Calu3 (cell line): ENCODE data around the gene TP53I11. TPM values are rescaled to one million over a fixed set of nuclear protein-coding genes. Genes with fewer than 3 reads are reported as not detected.
A peak's percentile ranks its signal among the peaks of the same experiment; 100 is the strongest.

ENCODE experiments used
- BruUV-seq: library from RNA; stranded (reverse); fragments of 400-500 nt; replicated peaks from 2 replicates; lab custom pipeline; 2021; lab: Mats Ljungman, UMichigan
- CTCF ChIA-PET: fragments of 300-600 bp; sonication (Branson Sonifier 250); formaldehyde crosslinking; loops from one replicate; lab custom pipeline; 2022; ENCODE audit warnings: antibody characterized with exemption; lab: Charles Lee
- DNase-seq: peaks from one replicate; pipeline ENCODE4 v3.0.0; 2022
- H3K27ac Mint-ChIP-seq: one replicate; pipeline ENCODE4 v1.8.0; 2022; ENCODE audit warnings: mixed read lengths; ENCODE audit not compliant: unreplicated experiment
- H3K27me3 Mint-ChIP-seq: one replicate; pipeline ENCODE4 v1.8.0; 2022; ENCODE audit warnings: mixed read lengths; ENCODE audit not compliant: unreplicated experiment
- H3K36me3 Mint-ChIP-seq: one replicate; pipeline ENCODE4 v1.8.0; 2022; ENCODE audit warnings: mild to moderate bottlenecking, moderate library complexity, mixed read lengths; ENCODE audit not compliant: insufficient read depth, unreplicated experiment
- H3K4me1 Mint-ChIP-seq: one replicate; pipeline ENCODE4 v1.8.0; 2022; ENCODE audit warnings: mild to moderate bottlenecking, low read depth, mixed read lengths; ENCODE audit not compliant: unreplicated experiment
- H3K4me3 Mint-ChIP-seq: one replicate; pipeline ENCODE4 v1.8.0; 2022; ENCODE audit warnings: mild to moderate bottlenecking, low read depth, moderate library complexity, mixed read lengths; ENCODE audit not compliant: unreplicated experiment
- H3K9me3 Mint-ChIP-seq: one replicate; pipeline ENCODE4 v1.8.0; 2022; ENCODE audit warnings: low read depth, mixed read lengths; ENCODE audit not compliant: unreplicated experiment
- intact Hi-C: fragments of 100-400 bp; cut with micrococcal nuclease; formaldehyde crosslinking; loops from one replicate; pipeline ENCODE4 v1.10.0; 2022; ENCODE audit not compliant: unreplicated experiment
- total RNA-seq: library from RNA; stranded (reverse); gene quantifications from 2 replicates; pipeline ENCODE4 v1.2.3, GENCODE V29; 2022
- TF ChIP-seq, protein P1 (sequence below): fragments of 200-600 bp; IDR thresholded peaks from one replicate; pipeline ENCODE4 v1.8.0; 2022; ENCODE audit warnings: antibody characterized with exemption; ENCODE audit not compliant: unreplicated experiment

The TP53I11 gene
- total RNA-seq, 1 experiment from 2014 or later: 27.8 TPM

- BruUV-seq: TSS peak; percentile 11
- no peaks in the 10 kb centered on the region for H3K9me3 Mint-ChIP-seq
- H3K27me3 Mint-ChIP-seq: peaks cover 20% of the 10 kb centered on the region
- no peak overlapping the region for H3K27ac Mint-ChIP-seq
- CTCF ChIA-PET: interaction anchor here (0.6 kb wide), 1 partner anchor 113 kb away, joined by 7 read pairs; no protein-coding TSS in a partner anchor
- TF ChIP-seq, protein P1, sequence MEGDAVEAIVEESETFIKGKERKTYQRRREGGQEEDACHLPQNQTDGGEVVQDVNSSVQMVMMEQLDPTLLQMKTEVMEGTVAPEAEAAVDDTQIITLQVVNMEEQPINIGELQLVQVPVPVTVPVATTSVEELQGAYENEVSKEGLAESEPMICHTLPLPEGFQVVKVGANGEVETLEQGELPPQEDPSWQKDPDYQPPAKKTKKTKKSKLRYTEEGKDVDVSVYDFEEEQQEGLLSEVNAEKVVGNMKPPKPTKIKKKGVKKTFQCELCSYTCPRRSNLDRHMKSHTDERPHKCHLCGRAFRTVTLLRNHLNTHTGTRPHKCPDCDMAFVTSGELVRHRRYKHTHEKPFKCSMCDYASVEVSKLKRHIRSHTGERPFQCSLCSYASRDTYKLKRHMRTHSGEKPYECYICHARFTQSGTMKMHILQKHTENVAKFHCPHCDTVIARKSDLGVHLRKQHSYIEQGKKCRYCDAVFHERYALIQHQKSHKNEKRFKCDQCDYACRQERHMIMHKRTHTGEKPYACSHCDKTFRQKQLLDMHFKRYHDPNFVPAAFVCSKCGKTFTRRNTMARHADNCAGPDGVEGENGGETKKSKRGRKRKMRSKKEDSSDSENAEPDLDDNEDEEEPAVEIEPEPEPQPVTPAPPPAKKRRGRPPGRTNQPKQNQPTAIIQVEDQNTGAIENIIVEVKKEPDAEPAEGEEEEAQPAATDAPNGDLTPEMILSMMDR: no peak
- peak; percentile 27 for DNase-seq
- intact Hi-C loops: loop anchor here (10.0 kb wide), 1 partner anchor 95 kb away; no protein-coding TSS in a partner anchor
- peaks cover 11% of the 10 kb centered on the region for H3K36me3 Mint-ChIP-seq
- peak overlapping the region; percentile 67 for H3K4me3 Mint-ChIP-seq
- H3K4me1 Mint-ChIP-seq: peaks cover 10% of the 10 kb centered on the region
These were observed 555 bp downstream of the TP53I11 start for GRCh38 chr11:44950031-44950624.

DNA sequence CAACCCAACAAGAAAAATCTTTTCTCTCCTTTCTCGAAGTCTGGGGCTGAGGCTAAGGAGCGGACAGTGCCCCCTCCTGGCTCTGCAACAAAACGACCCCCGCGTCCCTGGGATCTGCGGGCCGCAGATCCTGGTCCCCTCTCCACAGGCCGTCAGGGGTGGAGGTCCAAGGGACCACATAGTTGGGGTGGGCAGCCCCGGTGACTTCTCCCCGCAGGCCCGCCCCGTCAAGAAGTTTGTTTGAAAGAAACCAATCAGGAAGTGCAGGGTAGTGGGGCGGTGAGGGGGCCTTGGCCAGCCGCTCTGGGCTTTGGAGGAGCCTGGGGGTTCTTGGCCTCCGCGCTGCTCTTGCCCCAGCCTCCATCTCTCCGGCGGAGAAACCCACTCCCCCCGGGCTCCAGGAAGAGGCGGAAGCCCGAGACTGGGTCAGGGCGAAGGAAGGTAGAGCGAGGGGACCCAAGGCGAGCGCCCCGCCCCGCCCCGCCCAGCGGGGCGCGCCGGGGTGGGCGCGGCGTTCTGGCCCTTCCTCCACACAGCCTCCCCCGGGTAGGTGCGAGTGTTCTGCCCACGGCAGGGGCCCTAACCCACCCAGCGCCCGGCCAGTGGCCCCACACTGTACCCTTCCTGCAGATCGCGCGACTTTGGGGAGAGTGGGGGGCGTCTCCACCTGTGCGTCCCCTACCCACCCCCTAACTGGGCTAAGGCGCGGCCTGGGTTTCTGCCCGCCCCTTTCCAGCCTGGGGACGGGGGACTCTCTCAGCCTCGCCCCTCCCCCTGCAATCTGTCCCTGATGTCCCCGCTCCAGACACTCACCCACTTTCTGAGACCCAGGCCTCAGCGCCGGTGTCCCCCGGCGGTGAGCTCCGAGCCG is 1.3 kb downstream of the TP53I11 start:
- no peak for DNase-seq
- Mint-ChIP-seq H3K4me1 (peaks cover 2% of the 10 kb centered on the region), H3K4me3 (peak overlapping the region; percentile 67), H3K27me3 (peaks cover 20% of the 10 kb centered on the region), H3K36me3 (peaks cover 11% of the 10 kb centered on the region), H3K9me3 (no peaks in the 10 kb centered on the region), H3K27ac (no peak overlapping the region)
- TF ChIP-seq, protein P1: peak; percentile 29
- no TSS peak for BruUV-seq
- CTCF ChIA-PET: interaction anchor here (0.6 kb wide), 1 partner anchor 113 kb away, joined by 7 read pairs; no protein-coding TSS in a partner anchor
- intact Hi-C loops: loop anchor here (10.0 kb wide), 1 partner anchor 95 kb away; no protein-coding TSS in a partner anchor

DNA sequence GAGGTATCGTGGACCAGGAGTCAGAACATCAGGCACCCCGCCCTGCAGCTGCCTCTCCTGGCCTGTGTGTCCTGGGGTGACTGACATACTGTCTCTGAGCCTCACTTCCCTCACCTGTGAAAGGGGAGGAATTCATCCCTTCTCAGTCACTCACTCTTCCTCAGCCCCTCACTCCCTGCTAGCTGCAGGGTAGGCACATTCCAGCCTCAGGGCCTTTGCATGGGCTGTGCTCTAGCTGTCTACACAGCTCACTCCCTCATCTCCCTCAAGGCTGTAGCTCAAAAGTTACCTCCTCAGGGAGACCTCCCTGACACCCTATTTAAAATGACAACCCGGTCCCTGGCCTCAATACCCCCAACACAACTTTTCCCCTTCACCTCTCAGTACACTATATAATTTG is 2.5 kb downstream of the TP53I11 start:
- CTCF ChIA-PET: interaction anchor here (1.2 to 1.4 kb wide), 2 partner anchors 31 to 157 kb away, joined by 3 to 4 read pairs; no protein-coding TSS in a partner anchor
- H3K9me3 Mint-ChIP-seq: no peaks in the 10 kb centered on the region
- peaks cover 11% of the 10 kb centered on the region for H3K36me3 Mint-ChIP-seq
- BruUV-seq: TSS peak; percentile 19
- H3K27me3 Mint-ChIP-seq: peaks cover 20% of the 10 kb centered on the region
- TF ChIP-seq, protein P1: no peak
- H3K4me3 Mint-ChIP-seq: no peak overlapping the region
- intact Hi-C loops: no loop called here
- no peaks in the 10 kb centered on the region for H3K4me1 Mint-ChIP-seq
- no peak overlapping the region for H3K27ac Mint-ChIP-seq
- DNase-seq: no peak

DNA sequence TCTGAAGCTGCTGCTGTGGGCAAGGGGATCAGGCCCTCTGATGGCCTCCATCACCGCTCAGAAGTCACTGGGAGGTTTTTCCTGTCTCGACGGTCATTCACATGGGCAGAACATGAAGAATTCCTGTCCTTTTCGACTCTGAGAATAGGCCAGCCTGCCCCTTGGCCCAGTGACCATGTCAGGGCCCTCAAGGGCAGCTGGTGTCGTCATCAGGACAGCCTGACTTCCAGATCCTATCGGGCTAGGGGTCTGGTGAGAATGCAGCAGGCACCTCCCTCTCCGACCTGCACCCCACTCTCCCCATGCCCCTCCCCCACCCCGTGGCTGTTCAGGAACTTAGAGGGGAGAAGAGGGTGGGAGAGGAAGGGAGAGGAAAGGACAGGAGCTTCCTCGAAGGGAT is 3.6 kb downstream of the TP53I11 start:
- CTCF ChIA-PET: interaction anchor here (0.6 to 1.4 kb wide), 3 partner anchors 14 to 158 kb away, joined by 3 to 4 read pairs (median 3); no protein-coding TSS in a partner anchor
- Mint-ChIP-seq H3K4me3 (no peak overlapping the region), H3K27me3 (peaks cover 20% of the 10 kb centered on the region), H3K4me1 (no peaks in the 10 kb centered on the region), H3K27ac (no peak overlapping the region), H3K9me3 (no peaks in the 10 kb centered on the region), H3K36me3 (peaks cover 11% of the 10 kb centered on the region)
- TF ChIP-seq, protein P1: no peak
- DNase-seq: no peak
- no TSS peak for BruUV-seq
- intact Hi-C loops: no loop called here
